HG02973 (cell line): ENCODE results near the gene MARCHF10.
"Not testable (repeated sequence)": the region's sequence is repeated elsewhere in the genome, so short reads cannot be mapped to it uniquely, and the experiment has no call there.

ENCODE experiments used
- ATAC-seq: cut with Tn5 transposase; IDR thresholded peaks from one replicate; pipeline ENCODE4 v1.9.1; 2021; ENCODE audit warnings: moderate library complexity; ENCODE audit not compliant: unreplicated experiment

MARCHF10 gene

DNA sequence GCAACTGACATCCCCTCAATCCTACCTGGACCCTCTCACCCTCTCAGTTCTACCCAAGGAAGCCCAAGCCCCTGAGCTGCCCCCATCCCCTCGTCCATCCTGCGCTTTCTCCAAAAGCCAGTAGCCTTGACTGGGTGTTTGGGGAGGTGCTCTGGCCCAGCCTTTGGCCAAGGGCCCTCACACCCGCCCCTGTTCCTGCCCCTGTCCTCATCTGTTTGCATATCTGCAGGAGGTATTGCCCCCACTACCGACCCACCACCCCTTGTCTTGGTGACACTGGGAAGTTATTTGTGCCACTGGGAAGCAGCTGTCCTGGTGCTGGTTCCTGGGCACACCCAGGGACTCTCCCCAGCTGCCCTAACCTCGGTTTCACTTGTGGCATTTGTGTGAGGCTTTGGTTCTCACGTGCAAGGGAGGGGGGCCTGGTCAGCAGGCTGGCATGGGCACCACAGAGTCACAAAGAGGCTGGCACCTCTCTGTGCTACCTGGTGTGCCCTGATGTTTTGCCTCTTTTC lies 105.3 kb downstream of the MARCHF10 start:
- no peak for ATAC-seq

DNA sequence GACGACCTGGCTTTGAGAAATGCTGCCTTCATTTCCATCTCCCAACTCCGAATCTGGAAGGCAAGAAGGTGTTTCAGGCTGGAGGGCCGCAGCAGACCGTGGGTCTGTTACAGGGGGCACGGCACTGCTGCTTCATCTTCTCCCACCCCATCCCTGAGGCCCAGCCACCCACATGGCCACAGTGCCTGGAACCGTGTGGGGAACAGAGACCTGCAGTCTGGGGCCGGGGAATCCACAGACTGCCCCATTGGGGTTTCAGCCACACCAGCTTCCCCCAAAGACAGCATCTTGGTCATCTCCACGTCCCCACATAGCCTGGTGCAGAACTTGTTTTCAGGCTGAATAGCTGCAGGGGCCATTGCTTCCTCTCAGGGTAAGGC lies 106.4 kb downstream of the MARCHF10 start:
- ATAC-seq: no peak

DNA sequence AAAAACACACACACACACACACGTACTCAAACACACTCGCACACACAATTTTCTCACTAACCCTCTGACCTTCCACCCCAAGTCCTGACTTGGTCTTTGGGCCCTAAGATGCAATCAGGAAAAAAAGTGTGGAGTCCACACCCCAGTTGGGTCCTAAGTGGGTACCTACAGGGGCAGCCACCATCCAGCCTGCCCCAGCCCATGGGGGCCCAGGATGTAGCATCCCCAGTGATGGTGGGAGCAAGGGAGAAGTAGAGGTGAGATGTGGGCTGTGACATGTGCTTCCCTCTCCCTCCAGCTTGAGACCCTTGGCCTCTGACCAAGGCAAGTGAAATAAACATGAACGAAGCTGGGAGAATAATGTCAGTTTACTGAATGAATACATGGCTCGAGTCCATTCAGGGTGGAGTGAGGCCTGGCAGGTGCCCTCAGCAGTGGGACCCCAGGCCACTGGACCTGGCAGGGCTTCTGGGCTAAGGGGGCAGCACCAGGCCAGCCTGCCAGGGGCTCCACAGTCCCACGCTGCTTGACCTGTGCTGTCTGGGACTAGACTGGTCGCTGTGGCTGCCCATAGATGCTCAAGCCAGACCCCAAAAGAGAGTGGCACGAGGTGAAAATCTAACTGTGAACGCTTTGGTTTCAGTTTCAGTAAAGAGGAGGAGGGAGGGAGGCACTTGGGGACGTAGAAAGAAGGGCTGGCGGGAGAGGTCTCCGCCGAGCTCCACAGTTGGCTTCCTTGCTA lies 107.0 kb downstream of the MARCHF10 start:
- ATAC-seq: no peak

DNA sequence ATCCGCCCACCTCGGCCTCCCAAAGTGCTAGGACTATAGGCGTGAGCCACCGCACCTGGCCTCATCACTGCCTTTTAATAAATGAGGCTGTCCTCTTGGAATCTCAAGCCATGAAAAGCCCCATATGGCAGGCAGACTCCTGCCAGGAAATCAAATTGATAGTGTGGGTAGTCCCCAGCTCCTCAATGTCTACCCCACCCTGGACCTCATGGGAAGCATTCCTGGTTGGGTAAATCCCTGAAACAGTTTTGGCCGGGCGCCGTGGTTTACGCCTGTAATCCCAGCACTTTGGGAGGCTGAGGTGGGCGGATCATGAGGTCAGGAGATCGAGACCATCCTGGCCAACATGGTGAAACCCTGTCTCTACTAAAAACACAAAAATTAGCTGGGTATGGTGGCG lies 109.7 kb downstream of the MARCHF10 start:
- ATAC-seq: not testable (repeated sequence)

DNA sequence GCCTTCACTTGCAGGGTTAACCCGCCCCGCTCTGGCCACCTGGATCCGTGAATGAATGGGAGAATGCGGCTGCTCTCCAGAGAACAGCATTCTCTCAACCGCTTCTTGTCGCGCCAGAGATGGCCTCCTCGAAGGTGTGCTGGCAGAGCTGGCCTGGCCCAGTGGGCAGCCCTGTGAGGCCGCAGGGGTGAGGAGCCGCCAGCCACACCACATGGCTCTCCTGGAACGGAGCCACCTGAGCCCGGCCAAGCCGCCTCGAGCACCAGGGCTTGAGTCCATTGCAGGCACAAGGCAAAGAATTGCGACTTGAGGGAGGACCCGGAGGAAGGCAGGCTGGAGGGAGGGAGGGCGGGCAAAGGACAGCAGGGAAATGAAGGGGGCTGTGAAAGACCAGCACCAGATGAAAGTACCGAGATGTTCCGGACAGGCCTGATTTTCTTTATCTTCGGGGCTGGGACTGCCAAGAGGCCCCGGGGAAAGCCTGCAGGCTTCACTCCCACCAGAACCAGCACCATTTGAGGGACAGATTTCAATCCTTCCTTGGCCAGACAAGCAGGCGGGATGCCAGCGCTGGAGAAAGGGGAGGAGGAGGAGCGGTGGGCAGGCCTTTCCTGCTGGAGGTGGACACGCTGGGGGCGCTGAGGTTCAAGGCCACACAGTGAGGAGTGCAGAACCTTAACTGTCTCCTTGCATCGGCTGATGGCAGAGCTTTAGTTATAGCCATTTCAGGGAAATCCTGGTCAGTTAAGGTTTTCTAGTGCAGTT lies 111.2 kb downstream of the MARCHF10 start:
- no peak for ATAC-seq

DNA sequence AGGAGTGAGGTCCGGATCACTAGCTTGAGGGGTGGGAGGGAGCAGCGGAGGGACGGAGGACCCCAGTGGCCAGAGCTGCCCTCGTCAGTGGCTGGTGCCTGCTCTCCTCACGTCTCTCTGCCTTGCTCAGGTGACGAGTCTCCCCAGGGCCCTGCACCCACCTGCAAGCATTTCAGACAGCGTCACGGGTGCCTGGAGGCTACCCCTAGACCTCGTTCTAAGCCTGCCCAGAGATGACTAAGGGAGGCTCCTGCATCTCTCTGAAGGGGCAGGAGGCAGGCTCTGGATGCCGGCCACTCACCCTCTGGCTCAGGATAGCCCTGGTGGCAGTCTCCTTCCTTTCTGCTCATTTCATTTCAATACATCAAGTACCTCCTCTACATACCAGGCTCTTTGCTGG lies 111.9 kb downstream of the MARCHF10 start:
- no peak for ATAC-seq

DNA sequence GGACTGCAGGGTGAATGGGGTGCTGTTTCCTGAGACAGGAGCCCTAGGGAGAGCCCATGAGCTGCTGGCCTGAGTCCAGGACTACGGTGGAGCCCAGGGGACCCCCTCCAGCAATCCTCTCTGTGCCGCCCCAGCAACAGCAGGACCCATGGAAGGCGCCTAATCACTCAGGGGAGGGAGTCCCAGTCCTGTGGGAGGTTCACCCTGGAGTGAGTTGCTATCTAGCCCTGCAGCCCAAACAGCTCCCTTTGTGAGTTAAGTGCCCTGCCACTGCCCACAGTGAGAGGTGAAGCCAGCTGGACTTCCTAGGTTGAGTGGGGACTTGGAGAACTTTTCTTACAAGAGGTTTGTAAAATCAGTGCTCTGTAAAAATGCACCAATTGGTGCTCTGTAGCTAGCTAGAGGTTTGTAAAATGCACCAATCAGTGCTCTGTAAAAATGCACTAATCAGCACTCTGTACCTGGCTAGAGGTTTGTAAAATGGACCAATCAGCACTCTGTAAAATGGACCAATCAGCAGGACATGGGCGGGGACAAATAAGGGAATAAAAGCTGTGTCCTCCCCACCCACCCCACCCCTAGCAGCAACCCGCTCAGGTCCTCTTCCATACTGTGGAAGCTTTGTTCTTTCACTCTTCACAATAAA lies 112.9 kb downstream of the MARCHF10 start:
- not testable (repeated sequence) for ATAC-seq

DNA sequence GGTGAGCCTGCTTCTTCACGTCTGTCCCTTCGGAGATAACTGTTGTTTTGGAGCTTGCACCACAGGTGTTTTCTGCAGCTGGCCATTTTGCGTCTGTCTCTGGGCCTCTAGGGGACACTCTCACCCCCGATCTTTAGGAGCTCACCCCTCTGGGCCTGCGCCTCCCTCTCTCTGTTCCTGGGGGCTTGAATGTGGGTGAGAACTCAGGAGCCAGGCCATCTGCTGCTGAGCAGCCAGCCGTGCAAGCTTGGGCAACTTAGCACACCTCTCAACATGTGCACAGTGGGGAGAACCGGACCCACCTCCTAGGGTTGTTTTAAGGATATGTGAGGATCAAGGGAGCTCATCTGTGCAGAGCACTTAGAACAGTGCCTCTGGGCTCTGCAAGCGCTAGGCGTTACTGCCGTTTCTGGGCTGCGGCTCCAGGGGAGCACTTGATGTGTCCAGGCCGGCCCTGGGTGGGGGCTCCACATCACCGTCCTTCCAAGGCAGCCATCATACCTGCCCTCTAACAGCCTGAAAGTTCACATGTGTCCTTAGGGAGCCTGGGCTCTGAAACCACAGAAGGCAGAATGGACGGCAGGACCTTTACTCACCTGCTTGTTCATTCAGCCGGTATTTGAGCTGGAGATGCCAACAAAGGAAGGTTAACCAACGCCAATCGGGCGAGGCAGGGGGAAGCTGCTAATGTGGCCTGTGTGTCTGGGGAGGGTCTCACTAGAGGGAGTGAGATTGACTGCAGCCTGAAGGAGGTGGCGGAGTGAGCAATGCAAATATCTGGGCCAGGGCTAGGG lies 114.3 kb downstream of the MARCHF10 start:
- ATAC-seq: no peak

DNA sequence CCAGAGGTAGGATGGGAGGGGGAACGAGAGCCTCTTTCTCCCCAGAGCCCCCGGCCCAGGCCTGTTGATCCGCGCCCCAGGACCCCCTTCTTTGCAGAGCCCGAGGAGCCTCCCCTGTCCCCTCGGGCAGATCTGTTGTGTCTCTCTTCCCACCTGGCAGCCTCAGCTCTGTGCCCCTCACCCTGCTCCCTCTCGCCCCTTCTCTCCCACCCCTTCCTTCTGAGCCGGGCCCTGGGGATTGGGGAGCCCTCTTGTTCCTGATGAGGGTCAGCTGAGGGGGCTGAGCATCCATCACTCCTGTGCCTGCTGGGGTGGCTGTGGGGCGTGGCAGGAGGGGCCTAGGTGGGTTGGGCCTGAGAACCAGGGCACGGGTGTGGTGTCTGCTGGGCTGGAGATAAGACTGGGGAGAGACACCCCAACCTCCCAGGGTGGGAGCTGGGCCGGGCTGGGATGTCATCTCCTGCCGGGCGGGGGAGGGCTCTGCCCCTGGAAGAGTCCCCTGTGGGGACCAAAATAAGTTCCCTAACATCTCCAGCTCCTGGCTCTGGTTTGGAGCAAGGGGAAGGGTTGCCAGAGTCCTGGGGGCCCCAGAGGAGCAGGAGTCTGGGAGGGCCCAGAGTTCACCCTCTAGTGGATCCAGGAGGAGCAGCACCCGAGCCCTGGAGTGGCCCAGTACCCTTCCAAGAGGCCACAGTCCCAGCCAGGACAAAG lies 115.2 kb downstream of the MARCHF10 start:
- ATAC-seq: no peak

DNA sequence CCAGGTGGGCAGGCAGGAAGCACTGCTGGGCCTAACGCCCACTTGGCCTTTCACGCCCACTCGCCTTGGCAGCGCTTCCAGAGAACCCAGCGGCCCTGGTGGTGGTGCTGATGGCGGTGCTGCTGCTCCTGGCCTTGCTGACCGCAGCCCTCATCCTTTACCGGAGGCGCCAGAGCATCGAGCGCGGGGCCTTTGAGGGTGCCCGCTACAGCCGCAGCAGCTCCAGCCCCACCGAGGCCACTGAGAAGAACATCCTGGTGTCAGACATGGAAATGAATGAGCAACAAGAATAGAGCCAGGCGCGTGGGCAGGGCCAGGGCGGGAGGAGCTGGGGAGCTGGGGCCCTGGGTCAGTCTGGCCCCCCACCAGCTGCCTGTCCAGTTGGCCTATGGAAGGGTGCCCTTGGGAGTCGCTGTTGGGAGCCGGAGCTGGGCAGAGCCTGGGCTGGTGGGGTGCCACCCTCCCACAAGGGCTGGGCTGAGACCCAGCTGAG lies 115.9 kb downstream of the MARCHF10 start:
- ATAC-seq: no peak

DNA sequence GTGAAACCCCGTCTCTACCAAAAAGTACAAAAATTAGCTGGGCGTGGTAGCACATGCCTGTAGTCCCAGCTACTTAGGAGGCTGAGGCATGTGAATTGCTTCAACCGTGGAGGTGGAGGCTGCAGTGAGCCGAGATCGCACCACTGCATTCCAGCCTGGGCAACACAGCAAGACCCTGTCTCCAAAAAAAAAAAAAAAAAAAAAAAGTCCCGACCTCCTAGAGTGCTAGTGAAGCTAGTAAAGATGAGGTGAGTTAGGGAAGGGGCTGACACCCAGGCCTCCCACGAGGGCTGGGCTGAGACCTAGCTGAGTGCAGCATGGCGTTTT lies 116.6 kb downstream of the MARCHF10 start:
- ATAC-seq: not testable (repeated sequence)

DNA sequence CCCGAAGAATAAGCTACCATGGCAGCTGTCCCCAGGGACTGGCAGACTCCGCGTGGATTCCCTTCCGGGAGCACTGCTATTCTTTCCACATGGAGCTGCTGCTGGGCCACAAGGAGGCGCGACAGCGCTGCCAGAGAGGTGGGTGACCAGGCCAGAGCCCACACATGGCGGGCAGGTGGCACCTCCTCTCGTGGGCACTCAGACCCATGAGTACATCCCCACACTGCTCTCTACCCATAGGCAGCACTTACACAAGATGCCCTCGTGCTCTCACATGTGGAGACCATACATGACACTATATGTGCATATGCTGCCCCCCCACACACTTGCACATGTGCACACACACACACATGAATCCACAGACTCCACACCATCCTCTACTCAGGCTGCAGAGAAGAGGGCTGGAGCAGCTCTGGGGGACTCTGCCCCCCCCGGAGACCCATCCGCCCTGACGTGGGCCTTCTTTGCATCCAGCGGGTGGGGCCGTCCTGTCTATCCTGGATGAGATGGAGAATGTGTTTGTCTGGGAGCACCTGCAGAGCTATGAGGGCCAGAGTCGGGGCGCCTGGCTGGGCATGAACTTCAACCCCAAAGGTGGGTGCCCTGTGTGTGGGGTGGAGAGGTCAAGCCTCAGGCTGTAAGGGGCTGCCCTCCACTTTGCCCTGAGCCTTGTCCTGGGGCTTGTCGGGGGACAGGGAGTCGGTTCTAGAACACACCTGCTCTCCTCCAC lies 117.8 kb downstream of the MARCHF10 start:
- no peak for ATAC-seq

DNA sequence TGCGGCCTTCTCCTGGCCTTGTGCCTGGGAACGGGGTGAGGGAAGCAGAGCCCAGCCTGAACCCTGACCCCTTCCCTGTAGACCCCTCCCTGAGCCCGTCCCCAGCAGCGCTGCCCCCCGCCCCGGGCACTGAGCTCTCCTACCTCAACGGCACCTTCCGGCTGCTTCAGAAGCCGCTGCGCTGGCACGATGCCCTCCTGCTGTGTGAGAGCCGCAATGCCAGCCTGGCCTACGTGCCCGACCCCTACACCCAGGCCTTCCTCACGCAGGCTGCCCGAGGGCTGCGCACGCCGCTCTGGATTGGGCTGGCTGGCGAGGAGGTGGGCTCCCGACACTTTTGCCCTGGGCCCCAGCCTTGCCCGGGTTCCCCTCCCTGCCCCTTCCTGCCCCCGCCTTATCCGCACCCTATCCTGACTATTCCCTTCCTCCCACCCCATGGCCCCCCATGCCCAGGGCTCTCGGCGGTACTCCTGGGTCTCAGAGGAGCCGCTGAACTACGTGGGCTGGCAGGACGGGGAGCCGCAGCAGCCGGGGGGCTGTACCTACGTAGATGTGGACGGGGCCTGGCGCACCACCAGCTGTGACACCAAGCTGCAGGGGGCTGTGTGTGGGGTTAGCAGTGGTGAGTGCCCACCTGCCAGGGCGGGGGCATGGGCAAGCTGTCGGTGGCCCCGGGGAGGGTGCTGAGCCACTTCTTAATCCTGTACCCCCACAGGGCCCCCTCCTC lies 118.5 kb downstream of the MARCHF10 start:
- ATAC-seq: no peak

DNA sequence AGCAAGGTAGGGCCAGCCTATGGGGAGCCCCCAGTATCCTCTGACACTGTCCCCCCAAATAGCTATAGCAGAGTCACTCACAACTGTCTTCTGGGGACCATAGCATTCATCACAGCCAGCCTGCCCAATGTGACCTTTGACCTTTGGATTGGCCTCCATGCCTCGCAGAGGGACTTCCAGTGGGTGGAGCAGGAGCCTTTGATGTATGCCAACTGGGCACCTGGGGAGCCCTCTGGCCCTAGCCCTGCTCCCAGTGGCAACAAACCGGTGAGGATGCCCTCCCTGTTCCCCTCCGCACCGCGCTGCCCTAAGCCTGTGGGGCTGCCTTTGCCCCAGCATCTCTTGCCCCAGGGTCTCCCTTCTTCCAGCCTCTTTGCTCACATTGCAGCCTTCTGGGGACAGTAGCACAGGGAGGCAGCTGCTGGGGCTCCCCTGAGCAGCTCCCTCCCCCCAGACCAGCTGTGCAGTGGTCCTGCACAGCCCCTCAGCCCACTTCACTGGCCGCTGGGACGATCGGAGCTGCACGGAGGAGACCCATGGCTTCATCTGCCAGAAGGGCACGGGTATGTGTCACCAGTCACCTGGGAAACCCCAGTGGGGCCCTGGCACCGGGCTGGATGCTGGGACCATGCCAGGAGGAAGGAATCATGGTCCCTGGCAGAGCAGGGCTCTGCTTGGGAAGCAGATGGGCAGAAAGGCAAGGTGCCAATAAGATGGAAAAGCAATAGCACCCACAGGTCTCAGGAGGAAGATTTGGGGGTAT lies 119.5 kb downstream of the MARCHF10 start:
- no peak for ATAC-seq

DNA sequence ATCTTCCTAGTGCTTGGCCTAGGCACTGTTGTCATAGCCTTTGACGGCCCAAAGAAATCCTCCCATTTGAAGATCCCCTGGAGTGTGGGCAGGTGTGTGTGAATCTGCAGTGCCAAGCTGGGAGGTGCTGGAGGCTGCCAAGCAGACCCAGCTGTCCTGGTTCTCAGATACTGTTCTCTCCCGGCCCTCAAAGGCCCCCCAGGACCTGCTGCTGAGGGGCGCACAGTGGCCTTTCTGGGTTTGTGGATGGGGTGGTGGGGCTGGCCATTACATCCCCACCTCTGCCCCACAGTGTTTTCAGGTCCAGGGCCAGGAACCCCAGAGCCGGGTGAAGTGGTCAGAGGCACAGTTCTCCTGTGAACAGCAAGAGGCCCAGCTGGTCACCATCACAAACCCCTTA lies 120.1 kb downstream of the MARCHF10 start:
- no peak for ATAC-seq

DNA sequence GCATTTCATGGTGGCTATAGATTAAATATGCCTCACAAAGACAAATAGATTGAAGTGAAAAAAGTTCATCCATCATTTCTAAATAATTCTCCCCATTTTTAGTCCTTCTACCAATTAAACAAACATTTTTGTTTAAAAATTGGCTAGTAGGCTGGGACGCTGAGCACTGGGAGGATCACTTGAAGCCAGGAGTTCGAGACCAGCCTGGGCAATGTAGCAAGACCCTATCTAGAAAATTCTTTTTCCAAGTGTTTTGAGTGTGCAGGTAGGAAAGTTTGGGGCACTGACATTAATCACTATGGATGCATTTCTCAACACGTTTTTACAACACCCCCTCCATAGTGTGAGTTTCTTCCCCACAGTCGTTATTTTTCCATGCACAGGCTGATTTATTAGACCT lies 123.9 kb downstream of the MARCHF10 start:
- ATAC-seq: no peak

DNA sequence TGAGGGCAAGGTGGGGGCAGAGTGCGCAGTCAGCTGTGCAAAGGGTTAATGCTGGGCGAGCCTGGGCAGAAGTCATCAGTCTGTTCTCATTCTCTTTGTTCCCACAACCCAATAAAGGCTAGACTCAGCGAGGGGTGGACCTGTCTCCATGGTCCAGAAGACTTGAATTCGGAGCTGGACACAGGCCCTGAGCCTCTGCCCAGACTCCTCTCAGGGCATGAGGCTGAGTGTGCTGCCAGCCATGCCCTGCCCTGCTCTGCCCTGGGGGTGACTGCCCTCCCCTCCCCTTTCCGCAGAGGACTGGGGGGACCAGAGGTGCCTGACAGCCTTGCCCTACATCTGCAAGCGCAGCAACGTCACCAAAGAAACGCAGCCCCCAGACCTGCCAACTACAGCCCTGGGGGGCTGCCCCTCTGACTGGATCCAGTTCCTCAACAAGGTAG lies 126.2 kb downstream of the MARCHF10 start:
- no peak for ATAC-seq
